PFSK-1 (cell line): ENCODE measurements around the gene PRICKLE4.

Experiments used
- POLR2AphosphoS5 ChIP-seq: IDR thresholded peaks from 2 replicates; pipeline ENCODE4 v1.6.1; 2012; ENCODE audit warnings: low read depth, mild to moderate bottlenecking, control low read depth, low read length, moderate library complexity
- TF ChIP-seq, protein P1 (sequence below), 2 experiments: IDR thresholded peaks; 2 replicates each; pipeline versions ENCODE4 v1.6.1 to v1.8.0; 2011 to 2012; ENCODE audit warnings: low read depth in 2 of 2, low read length in 2 of 2, control low read depth in 1 of 2, inconsistent platforms in 1 of 2, mild to moderate bottlenecking in 1 of 2, moderate library complexity in 1 of 2; ENCODE audit not compliant: insufficient read depth in 1 of 2

- TF ChIP-seq POLR2AphosphoS5 = no peak
- TF ChIP-seq, protein P1, sequence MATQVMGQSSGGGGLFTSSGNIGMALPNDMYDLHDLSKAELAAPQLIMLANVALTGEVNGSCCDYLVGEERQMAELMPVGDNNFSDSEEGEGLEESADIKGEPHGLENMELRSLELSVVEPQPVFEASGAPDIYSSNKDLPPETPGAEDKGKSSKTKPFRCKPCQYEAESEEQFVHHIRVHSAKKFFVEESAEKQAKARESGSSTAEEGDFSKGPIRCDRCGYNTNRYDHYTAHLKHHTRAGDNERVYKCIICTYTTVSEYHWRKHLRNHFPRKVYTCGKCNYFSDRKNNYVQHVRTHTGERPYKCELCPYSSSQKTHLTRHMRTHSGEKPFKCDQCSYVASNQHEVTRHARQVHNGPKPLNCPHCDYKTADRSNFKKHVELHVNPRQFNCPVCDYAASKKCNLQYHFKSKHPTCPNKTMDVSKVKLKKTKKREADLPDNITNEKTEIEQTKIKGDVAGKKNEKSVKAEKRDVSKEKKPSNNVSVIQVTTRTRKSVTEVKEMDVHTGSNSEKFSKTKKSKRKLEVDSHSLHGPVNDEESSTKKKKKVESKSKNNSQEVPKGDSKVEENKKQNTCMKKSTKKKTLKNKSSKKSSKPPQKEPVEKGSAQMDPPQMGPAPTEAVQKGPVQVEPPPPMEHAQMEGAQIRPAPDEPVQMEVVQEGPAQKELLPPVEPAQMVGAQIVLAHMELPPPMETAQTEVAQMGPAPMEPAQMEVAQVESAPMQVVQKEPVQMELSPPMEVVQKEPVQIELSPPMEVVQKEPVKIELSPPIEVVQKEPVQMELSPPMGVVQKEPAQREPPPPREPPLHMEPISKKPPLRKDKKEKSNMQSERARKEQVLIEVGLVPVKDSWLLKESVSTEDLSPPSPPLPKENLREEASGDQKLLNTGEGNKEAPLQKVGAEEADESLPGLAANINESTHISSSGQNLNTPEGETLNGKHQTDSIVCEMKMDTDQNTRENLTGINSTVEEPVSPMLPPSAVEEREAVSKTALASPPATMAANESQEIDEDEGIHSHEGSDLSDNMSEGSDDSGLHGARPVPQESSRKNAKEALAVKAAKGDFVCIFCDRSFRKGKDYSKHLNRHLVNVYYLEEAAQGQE (IDR thresholded peaks at IDR 0.05; ENCODE audit: insufficient read depth in 1 of 2, low read depth in 2 of 2, low read length in 2 of 2) = no peak
Observed at GRCh38 chr6:41736800-41737555, 43.6 kb upstream of the PRICKLE4 start.
